Left lung (tissue), 4 donors: ENCODE measurements around the gene MTCL3.

Experiments used
- ATAC-seq: fragments of 200-7000 bp; cut with Tn5 transposase; one replicate; pipeline ENCODE4 v1.9.1; 2020; ENCODE audit warnings: moderate library complexity
- DNase-seq, 4 donors: peaks; one replicate each; pipeline ENCODE4 v3.0.0-alpha.2; 2013 to 2020
- H3K27ac ChIP-seq, 2 donors: fragments of 200-600 bp; sonication (generic) in 1 of 2; one replicate each; pipeline versions ENCODE4 v1.5.0 to v1.8.0; 2020 to 2021
- H3K27me3 ChIP-seq, 2 donors: fragments of 200-600 bp; sonication (generic) in 1 of 2; one replicate each; pipeline versions ENCODE4 v1.5.0 to v1.8.0; 2020 to 2021
- H3K36me3 ChIP-seq, 2 donors: fragments of 200-600 bp; sonication (generic) in 1 of 2; one replicate each; pipeline versions ENCODE4 v1.5.0 to v1.8.0; 2020 to 2021
- H3K4me1 ChIP-seq, 2 donors: fragments of 200-600 bp; one replicate each; pipeline ENCODE4 v1.8.0; 2021
- H3K4me3 ChIP-seq, 2 donors: fragments of 200-600 bp; sonication (generic) in 1 of 2; one replicate each; pipeline versions ENCODE4 v1.5.0 to v1.8.0; 2020 to 2021; ENCODE audit warnings: mild to moderate bottlenecking in 1 of 2
- H3K9me3 ChIP-seq, 2 donors: fragments of 200-600 bp; sonication (generic) in 1 of 2; one replicate each; pipeline versions ENCODE4 v1.5.0 to v1.8.0; 2020 to 2021
- intact Hi-C, 2 donors: fragments of 100-400 bp; cut with DNase I; formaldehyde crosslinking; loops; one replicate each; pipeline versions ENCODE4 v1.11.2 to v1.14.2; 2022
- TF ChIP-seq, protein P1 (sequence below), 2 donors: fragments of 200-600 bp; sonication (generic) in 1 of 2; IDR thresholded peaks; one replicate each; pipeline versions ENCODE4 v1.5.0 to v1.8.0; 2021; ENCODE audit warnings: antibody characterized with exemption in 2 of 2
- donor health status: DM: no; HTN: yes; CAD: no.
- donor health status: DM: no; HTN: no; CAD: no.

Gene MTCL3

DNA sequence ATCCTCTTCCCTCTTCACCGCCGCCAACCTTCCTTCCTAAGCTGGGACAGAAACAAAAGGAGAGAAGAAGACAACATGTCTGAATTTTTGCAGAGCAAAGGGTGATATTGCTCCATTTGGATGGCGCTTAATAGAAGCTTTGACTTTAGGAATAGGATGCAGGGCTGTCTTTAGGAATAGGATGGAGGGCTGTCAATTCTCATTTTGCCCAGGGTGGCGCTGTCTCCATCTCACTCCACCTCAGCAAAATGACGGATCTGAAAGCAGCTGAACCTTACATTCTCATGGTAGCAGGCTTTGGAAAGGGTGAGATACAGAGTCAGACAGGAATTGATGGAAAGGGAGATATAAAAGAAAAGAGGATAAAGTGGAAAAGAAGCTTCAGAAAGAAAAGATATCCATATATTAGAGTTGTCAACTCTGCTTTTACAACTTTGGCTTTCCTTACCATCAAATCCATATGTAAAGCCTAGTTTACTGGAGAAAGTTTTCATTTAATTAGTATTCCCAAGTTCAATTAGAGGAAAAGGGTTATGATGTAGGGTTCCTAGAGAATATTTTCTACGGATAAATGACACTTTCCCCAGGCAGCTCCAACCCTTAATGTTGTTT is 2.4 kb downstream of the MTCL3 start:
- ATAC-seq = peak; percentile 63
- Histone ChIP-seq H3K27me3 (peaks cover 51 to 97% of the 10 kb centered on the region in 2 donors), H3K27ac (no peak overlapping the region)

DNA sequence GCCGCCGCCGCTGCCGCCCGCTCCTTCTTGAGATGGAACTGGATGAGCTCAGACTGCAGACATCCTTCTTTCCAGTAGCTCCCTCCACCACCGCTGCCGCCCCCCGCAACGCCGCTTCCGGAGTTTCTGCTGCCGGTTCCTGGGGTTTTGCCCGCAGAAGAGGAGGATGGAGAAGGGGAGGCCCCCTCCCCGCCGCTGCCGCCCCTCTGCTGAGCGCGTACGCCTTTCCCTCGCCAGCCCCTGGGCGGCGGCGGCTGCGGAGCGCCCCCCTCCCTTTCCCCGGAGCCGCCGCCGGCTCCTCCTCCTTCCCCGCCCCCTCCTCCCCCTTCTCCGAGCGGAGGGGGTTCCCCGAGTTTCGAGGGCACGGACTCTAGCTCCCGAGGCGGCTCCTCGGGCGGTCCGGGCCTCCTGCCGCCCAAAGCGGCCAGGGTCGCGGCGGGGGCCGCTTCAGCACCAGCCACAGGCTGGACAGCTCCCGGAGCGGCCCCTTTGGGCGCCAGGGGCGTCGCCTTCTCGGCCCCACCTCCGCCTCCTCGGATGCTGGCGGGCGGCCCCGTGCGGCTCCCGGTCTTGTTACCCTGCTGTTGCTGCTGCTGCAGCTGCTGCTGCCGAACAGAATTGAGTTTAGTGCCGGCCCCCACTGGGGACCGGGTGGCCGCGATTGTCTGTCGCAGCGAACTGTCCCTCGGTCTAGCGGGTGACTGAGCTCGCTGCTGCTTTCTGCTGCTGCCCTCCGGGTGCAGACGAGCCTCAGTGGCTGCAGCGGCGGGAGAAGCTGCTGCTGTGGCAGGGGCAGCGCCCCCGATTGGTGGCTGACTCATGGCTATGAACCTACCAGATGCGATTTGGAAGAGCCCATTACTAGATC is 3.1 kb downstream of the MTCL3 start:
- H3K27ac ChIP-seq = no peak overlapping the region
- ATAC-seq (peak; percentile 84), DNase-seq (peak; percentile 50 to 84 (median 76))
- no peaks in the 10 kb centered on the region for H3K36me3 ChIP-seq
- TF ChIP-seq, protein P1, sequence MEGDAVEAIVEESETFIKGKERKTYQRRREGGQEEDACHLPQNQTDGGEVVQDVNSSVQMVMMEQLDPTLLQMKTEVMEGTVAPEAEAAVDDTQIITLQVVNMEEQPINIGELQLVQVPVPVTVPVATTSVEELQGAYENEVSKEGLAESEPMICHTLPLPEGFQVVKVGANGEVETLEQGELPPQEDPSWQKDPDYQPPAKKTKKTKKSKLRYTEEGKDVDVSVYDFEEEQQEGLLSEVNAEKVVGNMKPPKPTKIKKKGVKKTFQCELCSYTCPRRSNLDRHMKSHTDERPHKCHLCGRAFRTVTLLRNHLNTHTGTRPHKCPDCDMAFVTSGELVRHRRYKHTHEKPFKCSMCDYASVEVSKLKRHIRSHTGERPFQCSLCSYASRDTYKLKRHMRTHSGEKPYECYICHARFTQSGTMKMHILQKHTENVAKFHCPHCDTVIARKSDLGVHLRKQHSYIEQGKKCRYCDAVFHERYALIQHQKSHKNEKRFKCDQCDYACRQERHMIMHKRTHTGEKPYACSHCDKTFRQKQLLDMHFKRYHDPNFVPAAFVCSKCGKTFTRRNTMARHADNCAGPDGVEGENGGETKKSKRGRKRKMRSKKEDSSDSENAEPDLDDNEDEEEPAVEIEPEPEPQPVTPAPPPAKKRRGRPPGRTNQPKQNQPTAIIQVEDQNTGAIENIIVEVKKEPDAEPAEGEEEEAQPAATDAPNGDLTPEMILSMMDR (IDR thresholded peaks at IDR 0.05) = no peak
- intact Hi-C loops = loop anchor here in 1 of 2 donors (10.0 kb wide), 1 partner anchor 51 kb away; no protein-coding TSS in a partner anchor
- H3K4me3 ChIP-seq = peak overlapping the region; percentile 54 to 61
- H3K9me3 ChIP-seq = no peaks in the 10 kb centered on the region
- peaks cover 0 to 31% of the 10 kb centered on the region in 2 donors for H3K4me1 ChIP-seq
- H3K27me3 ChIP-seq = peaks cover 46 to 90% of the 10 kb centered on the region in 2 donors

More for the DNA sequence above, 2.4 kb downstream of the MTCL3 start:
- Histone ChIP-seq H3K4me1 (peaks cover 0 to 31% of the 10 kb centered on the region in 2 donors), H3K4me3 (peak overlapping the region; percentile 54 to 61), H3K36me3 (no peaks in the 10 kb centered on the region), H3K9me3 (no peaks in the 10 kb centered on the region)
- TF ChIP-seq, protein P1 (IDR thresholded peaks at IDR 0.05) = peak; percentile 45 to 65
- no peak for DNase-seq
- intact Hi-C loops = loop anchor here in 1 of 2 donors (10.0 kb wide), 1 partner anchor 52 kb away; no protein-coding TSS in a partner anchor

- peak; percentile 34 for ATAC-seq
- intact Hi-C loops = loop anchor here in 1 of 2 donors (10.0 kb wide), 1 partner anchor 51 kb away; no protein-coding TSS in a partner anchor
- no peaks in the 10 kb centered on the region for H3K36me3 ChIP-seq
- H3K4me1 ChIP-seq = peaks cover 0 to 31% of the 10 kb centered on the region in 2 donors
- DNase-seq = no peak
- H3K27me3 ChIP-seq = peaks cover 45 to 82% of the 10 kb centered on the region in 2 donors
- TF ChIP-seq, protein P1 (IDR thresholded peaks at IDR 0.05) = no peak
- no peaks in the 10 kb centered on the region for H3K9me3 ChIP-seq
- H3K4me3 ChIP-seq = peak overlapping the region; percentile 54 to 61
- no peak overlapping the region for H3K27ac ChIP-seq
Measured at GRCh38 chr6:127515234-127515793, 3.8 kb downstream of the MTCL3 start.

GRCh38 chr6:127514773-127515227 is 4.3 kb downstream of the MTCL3 start:
- H3K36me3 ChIP-seq = no peaks in the 10 kb centered on the region
- peaks cover 0 to 31% of the 10 kb centered on the region in 2 donors for H3K4me1 ChIP-seq
- H3K9me3 ChIP-seq = no peaks in the 10 kb centered on the region
- no peak overlapping the region for H3K27ac ChIP-seq
- intact Hi-C loops = loop anchor here in 1 of 2 donors (10.0 kb wide), 1 partner anchor 50 kb away; no protein-coding TSS in a partner anchor
- H3K4me3 ChIP-seq = peak overlapping the region; percentile 54 to 61
- peak; percentile 44 to 82 (median 59) for DNase-seq
- H3K27me3 ChIP-seq = peaks cover 40 to 77% of the 10 kb centered on the region in 2 donors
- peak; percentile 49 for ATAC-seq
- TF ChIP-seq, protein P1 (IDR thresholded peaks at IDR 0.05) = no peak
